HG03139 (cell line): Measurements from ENCODE around the gene DLX5.

Source experiments
- ATAC-seq: cut with Tn5 transposase; IDR thresholded peaks from one replicate; pipeline ENCODE4 v1.9.1; 2021; ENCODE audit not compliant: unreplicated experiment

DLX5 gene

GRCh38 chr7:97006055-97006815 lies 18.4 kb downstream of the DLX5 start:
- ATAC-seq: no peak

GRCh38 chr7:97005183-97006054 lies 19.2 kb downstream of the DLX5 start, which contains the start of gene DLX6:
TSS of gene DLX6 (plus strand) at chr7:97005553. CDS start at chr7:97005978, 425 bp downstream.
- ATAC-seq: no peak

DNA sequence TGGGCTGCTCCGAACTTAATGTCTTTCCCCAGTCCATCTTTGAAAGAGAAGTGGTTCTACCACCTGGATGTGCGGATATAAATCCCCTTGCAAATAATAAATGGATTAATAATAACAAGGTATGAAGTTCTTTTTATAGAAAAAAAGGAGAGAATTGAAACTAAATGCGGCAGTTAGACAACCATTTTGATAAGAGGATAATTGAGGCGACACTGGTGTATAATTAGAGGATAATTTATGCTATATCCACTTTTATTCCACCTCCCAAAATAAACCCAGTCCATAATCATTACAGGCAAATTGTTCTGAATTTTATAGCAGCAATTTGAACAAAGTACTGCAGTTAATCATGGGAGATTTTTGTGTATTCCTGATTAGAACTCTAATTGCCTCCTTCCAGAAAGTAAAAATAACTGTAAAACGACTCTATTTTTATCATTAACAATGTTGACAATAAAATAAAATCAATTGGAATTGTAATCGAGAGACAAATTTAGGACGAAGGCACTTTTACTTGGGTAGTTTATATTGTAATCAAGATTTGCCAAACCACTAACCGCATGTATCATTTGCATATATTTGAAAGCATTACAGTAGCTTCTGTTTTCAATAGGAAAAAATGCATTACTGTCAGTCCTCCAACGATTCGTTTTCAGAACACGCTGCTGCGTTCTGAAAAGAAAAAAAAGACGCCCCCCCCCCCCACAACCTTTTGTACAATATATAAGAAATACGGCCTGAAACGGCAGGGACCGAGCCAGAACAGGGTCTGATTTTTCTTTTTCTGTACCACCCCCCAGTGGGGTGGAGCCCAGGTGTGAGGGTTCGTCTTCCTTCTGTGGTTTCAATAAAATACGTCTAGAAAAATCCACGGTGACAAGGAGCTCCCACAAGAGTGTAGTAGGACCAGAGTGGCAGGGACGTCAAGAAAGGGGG lies 20.1 kb downstream of the DLX5 start:
- ATAC-seq: no peak

DNA sequence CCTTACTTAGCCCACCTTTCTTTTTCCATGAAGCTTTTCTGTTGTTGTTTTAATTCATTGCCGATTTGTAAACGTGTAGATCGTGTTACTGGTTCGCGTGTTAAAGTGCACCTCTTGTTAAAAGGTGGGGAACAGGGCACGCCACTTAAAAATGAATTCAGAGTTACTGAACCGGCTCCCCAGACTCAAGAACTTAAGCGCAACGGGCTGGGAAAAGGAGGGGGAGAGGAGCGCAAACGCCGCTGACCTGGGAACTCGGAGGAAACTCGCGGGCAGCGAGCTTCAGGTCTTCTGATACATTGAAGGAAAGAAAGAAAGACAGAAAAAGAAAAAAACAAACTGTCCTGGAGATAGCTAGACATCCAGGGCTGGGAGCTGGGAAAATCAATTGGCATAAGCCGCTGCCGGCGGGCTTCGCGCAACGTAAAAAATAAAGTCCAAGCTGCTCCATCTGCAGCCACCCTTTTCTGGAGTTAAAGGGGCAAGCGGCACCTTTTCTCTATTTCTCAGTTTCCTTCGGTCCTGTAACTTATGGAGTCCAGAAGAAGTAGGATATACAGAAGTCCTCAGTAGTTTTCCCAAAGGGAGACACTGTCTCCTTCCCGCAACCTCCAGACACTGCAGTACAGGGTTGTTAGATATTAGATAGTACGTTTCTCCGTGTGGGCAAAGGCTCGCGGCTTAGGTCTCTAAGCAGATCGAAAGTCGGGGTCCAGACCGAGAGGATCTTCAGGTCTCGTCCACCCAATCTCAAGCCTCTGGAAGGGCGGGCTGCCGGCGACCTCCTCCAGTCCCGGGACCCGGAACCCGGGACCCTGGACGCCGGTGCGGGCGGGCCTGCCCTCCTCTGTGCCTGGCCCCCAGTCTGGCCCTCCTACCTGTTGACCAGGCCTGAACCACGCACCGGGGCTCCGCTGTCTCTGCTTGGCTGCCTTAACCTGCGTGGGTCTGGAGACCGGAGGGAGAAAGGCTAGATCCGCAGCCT lies 21.1 kb downstream of the DLX5 start:
- ATAC-seq: no peak

- ATAC-seq: no peak
These were observed 21.9 kb downstream of the DLX5 start for GRCh38 chr7:97002555-97003261.

GRCh38 chr7:97001656-97002554 lies 22.7 kb downstream of the DLX5 start:
- no peak for ATAC-seq

DNA sequence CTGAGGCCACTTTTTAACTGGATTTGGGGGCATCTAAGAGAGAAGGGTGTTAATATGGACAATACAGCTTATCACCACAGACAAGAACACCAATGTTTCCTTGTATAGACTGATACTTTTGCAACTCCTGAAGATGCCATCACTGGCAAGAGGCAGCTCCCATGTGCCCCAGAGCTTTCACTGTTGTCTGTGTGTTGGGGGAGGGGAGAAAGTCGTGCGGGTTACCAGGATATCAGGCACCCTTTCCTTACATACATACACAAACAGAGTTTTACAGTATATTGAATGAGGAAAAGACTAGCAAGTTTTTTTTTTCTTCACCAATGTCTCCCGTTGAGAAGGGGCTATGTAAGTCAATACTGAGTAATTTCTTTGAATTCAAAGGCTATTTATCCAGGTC lies 23.4 kb downstream of the DLX5 start:
- no peak for ATAC-seq

- ATAC-seq: no peak
These were observed 25.9 kb downstream of the DLX5 start for GRCh38 chr7:96998744-96999143.

- ATAC-seq: no peak
These were observed 26.3 kb downstream of the DLX5 start for GRCh38 chr7:96998333-96998732.

GRCh38 chr7:96997512-96998032 lies 27.1 kb downstream of the DLX5 start:
- ATAC-seq: no peak

GRCh38 chr7:96996958-96997511 lies 27.6 kb downstream of the DLX5 start:
- no peak for ATAC-seq

- no peak for ATAC-seq
These were observed 28.3 kb downstream of the DLX5 start for GRCh38 chr7:96996111-96996957.

DNA sequence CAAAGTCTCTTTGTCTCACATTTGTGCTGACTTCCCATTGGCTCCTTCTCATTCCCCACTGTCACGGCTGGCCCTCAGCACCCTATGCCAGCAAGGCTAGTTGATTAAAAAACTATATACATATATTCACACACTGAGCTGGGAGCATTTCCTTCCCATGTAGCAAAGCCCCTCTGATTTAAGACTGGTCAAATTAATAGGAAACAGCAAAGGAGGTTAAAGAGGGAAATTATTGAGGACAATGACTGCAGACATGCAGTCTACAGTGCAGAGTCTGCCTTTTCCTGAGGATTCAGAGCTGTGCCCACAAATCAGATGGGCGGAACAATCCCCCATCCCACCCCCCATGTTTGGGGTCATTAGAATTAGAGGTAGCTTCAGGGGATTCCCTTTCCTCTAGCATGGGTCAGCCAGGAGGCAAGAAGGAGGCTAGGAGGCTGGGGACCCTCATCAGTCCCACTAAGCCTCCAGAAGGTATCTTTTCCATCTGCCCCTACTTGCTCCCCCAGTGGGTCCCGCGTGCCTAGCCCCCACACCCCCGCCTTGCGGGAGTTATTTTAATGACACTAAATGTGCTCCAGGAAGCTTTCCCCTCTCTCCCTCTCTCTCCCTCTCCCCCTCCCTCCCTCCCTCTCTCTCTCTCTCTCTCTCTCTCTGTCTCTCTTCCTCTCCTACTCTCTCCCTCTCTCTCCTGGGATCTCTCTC lies 29.1 kb downstream of the DLX5 start:
- ATAC-seq: no peak

- ATAC-seq: no peak
These were observed 30.7 kb downstream of the DLX5 start for GRCh38 chr7:96993980-96994379.

GRCh38 chr7:96993094-96993865 lies 31.4 kb downstream of the DLX5 start:
- ATAC-seq: no peak
